GM18499 (cell line): ENCODE data around the gene MSX1.

ENCODE experiments used
- ATAC-seq: cut with Tn5 transposase; IDR thresholded peaks from one replicate; pipeline ENCODE4 v1.9.1; 2021; ENCODE audit warnings: moderate number of reproducible peaks; ENCODE audit not compliant: insufficient read depth, unreplicated experiment

MSX1 gene

DNA sequence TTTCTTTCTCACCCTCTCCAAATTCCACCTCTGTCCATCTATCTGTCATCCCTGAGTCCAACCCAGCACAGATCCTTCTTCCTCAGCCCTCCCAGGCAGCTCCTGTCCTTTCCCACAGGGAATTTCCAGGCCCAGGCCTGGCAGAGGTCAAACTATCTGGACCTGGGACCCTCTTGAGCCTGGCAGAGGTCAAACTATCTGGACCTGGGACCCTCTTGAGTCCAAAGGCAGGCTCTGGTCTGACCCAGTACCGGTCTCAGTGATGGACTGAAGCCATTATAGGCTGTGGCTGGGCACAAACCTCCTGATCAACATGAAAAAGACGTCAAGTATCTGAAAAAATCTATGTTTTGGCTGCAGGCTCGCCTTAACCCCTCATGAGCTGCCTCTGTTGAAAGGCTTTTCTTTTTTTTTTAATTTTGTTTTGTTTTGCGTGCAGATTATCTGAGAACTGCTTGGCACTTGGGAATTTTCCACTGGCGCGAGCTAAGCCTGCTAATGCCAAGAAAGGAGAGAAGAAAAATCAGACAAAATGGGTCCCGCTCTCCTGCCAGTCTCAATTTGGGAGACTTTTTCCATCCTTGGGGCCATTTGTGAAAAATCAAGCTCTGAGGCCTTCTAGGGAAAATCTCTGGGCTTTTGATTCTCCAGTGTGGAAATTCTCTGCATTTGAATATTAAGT lies 31.2 kb downstream of the MSX1 start:
- no peak for ATAC-seq

DNA sequence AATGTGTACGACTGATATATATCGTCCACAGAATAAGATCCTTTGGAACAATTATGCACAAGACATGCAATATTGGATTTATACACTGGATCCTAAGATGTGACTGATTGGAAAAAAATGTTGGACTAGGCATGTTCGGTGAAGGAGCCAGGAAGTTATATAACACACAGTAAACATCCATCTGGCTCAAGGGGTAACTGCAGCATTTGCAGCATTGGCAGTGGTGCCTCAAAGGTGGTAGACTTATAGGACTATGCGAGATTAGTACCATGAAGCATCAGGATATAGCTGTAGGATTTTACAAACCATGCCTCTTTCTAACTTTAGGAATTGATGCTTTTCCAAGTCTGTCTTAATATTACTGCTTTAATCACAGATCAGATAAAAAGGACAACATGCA lies 34.3 kb downstream of the MSX1 start:
- ATAC-seq: no peak

DNA sequence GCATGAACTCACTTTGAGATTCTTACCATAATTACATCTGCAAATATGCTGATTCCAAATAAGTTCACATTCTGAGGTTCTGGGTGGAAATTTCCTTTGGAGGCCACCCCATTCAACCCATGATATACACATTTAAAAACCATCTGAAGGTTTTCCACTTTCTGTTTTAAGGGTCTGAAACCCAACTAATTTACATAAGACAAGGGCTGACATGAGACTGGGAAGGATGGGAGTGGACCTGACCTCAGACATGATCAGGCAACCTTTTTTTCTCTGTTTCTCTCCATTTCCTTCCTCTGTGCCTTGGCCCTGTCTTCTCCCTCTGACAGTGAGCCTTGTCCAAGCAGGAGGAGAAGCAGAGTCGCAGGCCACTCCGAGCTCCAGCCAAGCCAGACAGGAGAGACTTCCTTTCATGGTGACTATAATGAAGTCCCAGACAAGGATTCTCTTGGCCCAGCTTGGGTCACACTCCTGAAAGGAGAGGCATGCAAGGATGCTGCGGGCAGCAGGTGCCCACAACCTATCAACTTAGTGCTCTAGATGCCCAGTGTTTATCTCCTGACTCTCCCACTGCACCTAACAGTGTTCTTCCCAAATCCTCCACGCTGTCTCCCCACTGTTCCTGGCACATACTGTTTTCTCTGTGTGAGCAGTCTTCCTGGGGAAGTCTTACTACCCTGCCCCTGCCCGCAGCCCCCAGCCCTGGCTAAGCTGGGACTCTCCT lies 39.9 kb downstream of the MSX1 start:
- ATAC-seq: no peak

DNA sequence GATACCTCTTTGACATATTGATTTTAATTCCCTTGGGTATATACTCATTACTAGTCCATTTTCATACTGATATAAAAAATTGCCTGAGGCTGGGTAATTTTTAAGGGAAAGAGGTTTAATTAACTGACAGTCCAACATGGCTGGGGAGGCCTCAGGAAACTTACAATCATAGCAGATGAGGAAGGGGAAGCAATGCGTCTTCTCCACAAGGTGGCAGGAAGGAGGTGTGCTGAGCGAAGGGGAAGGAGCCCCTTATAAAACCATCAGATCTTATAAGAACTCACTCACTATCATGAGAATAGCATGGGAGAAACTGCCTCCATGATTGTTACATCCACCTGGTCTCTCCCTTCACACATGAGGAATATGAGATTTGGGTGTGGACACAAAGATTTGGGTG lies 42.4 kb downstream of the MSX1 start:
- no peak for ATAC-seq

DNA sequence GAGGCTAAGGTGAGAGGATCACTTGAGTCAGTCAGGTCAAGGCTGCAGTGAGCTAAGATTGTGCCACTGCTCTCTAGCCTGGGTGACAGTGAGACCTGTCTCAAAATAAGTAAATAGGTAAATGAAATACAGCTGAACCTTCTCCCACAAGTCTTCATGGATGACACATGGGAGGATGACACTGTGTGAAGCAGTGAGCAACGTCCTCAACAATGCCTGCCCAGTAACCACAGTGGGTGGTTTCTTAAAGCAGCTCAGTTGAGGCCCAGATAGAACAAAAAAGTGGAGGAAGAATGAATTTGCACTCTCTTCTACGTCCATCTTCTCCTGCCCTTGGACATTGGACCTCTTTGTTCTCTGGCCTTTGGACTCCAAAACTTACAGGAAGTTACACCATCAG lies 52.7 kb downstream of the MSX1 start:
- ATAC-seq: no peak

DNA sequence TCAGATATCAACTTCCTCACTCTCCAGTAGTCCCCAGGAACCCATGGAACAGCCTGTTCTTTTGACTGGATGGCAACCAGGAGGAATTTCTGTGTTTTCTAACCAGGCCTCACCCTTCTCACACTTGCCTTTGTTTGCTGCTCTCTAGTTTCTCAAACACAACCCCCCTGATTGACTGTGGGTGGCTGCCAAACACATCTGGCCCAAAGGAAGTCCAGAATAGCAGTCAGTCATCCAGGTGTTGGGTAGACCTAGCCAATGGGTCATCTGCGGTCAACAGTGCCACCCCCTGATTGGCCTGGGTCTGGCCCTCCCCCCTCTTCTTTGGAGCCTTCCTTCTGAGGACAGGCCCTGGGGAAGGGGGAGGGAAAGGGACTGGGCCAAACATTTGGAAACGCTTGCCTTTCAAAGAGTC lies 53.7 kb downstream of the MSX1 start:
- no peak for ATAC-seq
